Activated CD4-positive, CD25-positive, alpha-beta regulatory T cell treated with anti-CD3 and anti-CD28 coated beads, Interleukin-2, amount 50 U/mL, for 16 hours (primary cell): ENCODE results near the gene UBE2J2.

Source experiments
- DNase-seq: peaks from one replicate; pipeline ENCODE4 v3.0.0-alpha.2; 2020; ENCODE audit warnings: low read depth, low spot score

Gene UBE2J2

GRCh38 chr1:1309251-1310108, 35.8 kb upstream of the UBE2J2 start:
- DNase-seq, result no peak

GRCh38 chr1:1308756-1309250, 35.1 kb upstream of the UBE2J2 start:
- no peak for DNase-seq

- peak; percentile 79 for DNase-seq
These were observed 34.5 kb upstream of the UBE2J2 start, which contains the start of the genes ACAP3 and PUSL1 for GRCh38 chr1:1307923-1308755. Gene ACAP3 (minus strand): TSS chr1:1307930. CDS start chr1:1307815, 115 bp downstream. Gene PUSL1 (plus strand): TSS chr1:1308597. CDS start chr1:1308644, 47 bp downstream.

DNA sequence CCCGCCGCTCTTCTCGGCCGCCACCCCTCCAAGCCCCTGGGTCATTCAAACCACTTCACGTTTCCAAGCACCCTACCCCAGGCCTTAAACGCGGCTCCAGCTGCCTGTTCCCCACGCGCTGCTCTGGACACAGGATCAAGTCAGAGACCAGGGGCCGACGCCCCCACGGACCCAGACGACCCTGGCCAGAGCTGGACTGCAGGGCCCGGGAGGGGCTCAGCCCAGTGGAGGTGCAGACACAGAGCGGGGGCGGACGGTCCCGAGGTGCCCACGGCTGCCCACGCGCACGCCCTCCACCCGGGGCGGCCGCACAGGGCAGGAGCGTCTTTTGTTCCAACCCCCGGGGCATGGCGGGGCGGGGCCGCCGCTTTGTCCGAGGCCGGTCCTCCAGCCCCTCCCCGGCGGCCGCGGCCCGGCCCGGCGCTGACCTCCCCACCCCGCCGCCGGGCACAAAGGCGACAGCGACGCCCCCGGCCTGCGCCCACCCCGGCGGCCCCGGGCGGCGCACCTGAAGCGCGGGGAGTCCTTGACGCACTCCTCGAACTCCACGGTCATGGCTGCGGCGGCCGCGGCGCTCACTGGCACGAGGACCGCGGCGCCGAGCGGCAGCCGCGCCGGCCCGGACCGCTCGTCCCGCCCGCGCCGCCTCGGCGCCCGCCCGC, 33.7 kb upstream of the UBE2J2 start:
- no peak for DNase-seq

DNA sequence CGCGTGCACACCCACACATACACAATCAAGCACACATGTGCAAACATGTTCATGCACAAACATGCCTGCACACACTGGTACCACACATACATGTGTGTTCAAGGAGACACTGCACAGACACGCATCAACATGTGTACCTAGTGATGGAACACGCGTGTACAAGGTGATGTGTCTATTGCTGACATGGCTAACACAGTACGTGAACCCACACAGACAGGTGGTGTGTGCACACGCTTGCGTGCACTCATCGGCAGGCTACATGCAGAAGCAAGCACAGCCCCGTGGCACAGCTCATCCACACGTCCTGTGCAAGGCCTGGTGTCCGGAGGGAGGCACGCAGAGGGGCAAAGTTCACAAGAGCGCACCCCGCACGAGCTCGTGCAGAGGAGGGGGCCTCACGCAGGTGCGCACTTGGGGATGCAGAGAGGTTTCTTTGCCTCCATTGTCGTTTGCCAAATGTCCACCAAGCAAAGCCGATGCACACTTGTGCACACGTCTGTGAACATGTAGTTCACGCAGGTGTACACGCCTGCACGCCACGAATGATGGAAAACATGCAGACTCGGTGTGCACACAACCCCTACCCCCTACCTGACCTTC, 33.1 kb upstream of the UBE2J2 start:
- DNase-seq, result no peak

GRCh38 chr1:1306070-1306660, 32.5 kb upstream of the UBE2J2 start:
- DNase-seq, result no peak

GRCh38 chr1:1305300-1306069, 31.8 kb upstream of the UBE2J2 start:
- peak; percentile 42 for DNase-seq

GRCh38 chr1:1304331-1305299, 31.0 kb upstream of the UBE2J2 start:
- DNase-seq, result no peak

GRCh38 chr1:1303736-1304135, 30.1 kb upstream of the UBE2J2 start:
- no peak for DNase-seq

DNA sequence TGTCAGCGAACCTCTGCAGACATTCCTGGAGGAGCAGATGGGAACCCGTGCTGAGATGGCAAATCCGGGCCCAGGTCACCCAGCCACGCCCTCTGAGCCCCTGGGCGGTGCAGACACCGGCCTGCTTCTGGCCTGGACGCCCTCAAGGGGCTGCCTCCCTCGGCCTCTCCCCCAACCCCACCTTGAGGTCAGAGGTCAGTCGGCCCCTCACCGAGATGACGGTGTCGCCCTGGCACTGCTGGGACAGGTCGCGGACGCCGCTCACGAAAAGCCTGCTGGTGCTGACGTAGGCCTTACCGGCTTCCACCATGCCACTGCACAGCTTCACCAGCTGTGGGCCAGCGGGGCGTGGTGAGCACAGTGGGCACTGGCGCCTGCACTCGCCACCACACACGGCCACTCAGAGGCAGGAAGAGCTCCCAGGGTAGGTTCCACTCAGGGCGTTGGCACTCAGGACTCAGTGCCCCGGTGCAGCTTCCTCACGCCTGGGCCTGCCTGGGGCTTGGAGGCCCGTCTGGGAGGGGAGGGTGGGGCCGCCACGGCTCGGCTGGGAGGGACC, 29.4 kb upstream of the UBE2J2 start:
- no peak for DNase-seq

DNA sequence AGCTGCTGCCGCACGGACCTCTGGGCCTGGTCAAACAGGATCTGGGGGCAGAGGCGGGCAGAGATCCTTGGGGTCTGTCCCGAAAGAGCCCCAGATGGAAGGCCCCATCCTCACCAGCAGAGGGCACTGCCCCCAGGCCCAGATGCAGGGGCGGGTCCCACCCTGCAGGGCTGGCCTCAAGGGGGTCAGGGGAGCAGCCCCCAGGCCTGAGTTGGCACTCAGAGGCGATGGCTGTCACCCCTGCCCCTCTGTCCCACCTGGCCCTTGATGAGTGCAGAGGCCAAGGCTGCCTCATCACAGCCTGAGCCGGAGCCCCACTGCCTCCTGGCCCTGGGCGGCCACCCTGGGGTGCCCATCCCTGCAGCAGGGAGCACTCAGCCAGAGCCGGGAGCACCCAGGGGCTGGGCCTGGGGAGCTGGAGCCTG, 28.4 kb upstream of the UBE2J2 start:
- DNase-seq, result no peak

DNA sequence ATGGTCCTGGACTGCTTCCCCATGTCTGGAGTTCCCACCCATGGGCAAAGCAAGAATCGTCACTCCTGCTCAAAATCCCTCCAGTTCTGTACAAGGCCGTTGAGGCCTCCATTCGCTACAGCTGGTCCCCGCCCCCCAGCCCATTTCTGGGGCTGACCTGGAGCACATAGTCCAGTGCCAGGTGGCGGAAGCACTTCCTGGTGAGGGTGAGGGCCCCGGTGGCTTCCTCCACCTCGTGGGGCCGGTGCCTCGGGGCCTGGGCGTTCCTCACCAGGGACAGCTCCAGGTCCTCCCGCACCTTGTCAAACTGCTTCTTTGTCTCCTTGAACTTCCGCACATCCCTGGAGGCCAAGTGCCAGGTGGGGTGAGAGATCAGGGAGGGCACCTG, 26.7 kb upstream of the UBE2J2 start:
- no peak for DNase-seq

- DNase-seq, result no peak
These were observed 26.2 kb upstream of the UBE2J2 start for GRCh38 chr1:1299686-1300351.

GRCh38 chr1:1298861-1299685, 25.4 kb upstream of the UBE2J2 start:
- DNase-seq, result no peak

GRCh38 chr1:1297802-1298424, 24.3 kb upstream of the UBE2J2 start:
- no peak for DNase-seq
